Hepatocyte (in vitro differentiated cells): ENCODE results near the gene PPFIA4.

ENCODE experiments used
- EZH2 ChIP-seq: fragments of 200-600 bp; sonication (generic); IDR thresholded peaks from 2 replicates; pipeline ENCODE4 v1.6.1; 2016; ENCODE audit warnings: antibody characterized with exemption, mild to moderate bottlenecking, borderline replicate concordance
- EZH2phosphoT487 ChIP-seq: fragments of 200-600 bp; sonication (generic); IDR thresholded peaks from one replicate; pipeline ENCODE4 v1.6.1; 2018; ENCODE audit warnings: antibody characterized with exemption, mild to moderate bottlenecking, low read depth, moderate library complexity; ENCODE audit not compliant: unreplicated experiment, severe bottlenecking
- TF ChIP-seq, protein P1 (sequence below): fragments of 200-600 bp; sonication (generic); IDR thresholded peaks from 2 replicates; pipeline ENCODE4 v1.5.1; 2016; ENCODE audit warnings: antibody characterized with exemption, mild to moderate bottlenecking; ENCODE audit not compliant: poor library complexity

- no peak for TF ChIP-seq EZH2phosphoT487
- no peak for TF ChIP-seq EZH2
- TF ChIP-seq, protein P1, sequence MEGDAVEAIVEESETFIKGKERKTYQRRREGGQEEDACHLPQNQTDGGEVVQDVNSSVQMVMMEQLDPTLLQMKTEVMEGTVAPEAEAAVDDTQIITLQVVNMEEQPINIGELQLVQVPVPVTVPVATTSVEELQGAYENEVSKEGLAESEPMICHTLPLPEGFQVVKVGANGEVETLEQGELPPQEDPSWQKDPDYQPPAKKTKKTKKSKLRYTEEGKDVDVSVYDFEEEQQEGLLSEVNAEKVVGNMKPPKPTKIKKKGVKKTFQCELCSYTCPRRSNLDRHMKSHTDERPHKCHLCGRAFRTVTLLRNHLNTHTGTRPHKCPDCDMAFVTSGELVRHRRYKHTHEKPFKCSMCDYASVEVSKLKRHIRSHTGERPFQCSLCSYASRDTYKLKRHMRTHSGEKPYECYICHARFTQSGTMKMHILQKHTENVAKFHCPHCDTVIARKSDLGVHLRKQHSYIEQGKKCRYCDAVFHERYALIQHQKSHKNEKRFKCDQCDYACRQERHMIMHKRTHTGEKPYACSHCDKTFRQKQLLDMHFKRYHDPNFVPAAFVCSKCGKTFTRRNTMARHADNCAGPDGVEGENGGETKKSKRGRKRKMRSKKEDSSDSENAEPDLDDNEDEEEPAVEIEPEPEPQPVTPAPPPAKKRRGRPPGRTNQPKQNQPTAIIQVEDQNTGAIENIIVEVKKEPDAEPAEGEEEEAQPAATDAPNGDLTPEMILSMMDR, result no peak
Observed at GRCh38 chr1:203041351-203041932, 15.2 kb downstream of the PPFIA4 start.
